Erythroblast (primary cell): Measurements from ENCODE around the gene AVPI1.

Experiments used
- GATA1 ChIP-seq: IDR thresholded peaks from 2 replicates; pipeline ENCODE4 v1.6.1; 2011; ENCODE audit warnings: low read depth, mild to moderate bottlenecking, control low read depth, low read length, moderate library complexity
- POLR2A ChIP-seq: IDR thresholded peaks from 2 replicates; pipeline ENCODE4 v1.6.1; 2011; ENCODE audit warnings: mild to moderate bottlenecking, low read length

DNA sequence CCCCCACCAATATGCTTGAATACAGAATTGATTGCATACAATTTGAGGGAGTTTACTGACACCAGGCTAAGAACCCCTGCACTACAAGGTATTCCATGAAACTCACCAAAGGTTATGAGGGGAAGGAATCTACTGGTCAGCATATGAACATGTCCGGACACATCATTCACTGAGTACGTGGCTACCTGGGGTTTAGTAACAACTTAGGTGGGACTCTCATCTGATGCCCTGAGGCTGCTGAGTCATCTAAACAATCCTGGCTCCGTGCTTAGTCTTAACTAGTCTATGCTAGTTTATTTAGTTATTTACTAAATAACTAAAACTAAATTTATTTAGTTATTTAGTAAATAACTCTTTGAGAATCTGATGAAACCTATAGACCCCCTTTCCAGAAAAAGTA is 35.3 kb downstream of the AVPI1 start:
- TF ChIP-seq POLR2A (no peak), GATA1 (no peak)
